WTC11 (cell line): ENCODE measurements around the gene ENTREP3. TPM values are rescaled to one million over a fixed set of nuclear protein-coding genes. Genes with fewer than 3 reads are reported as not detected.

Source experiments
- ATAC-seq: fragments of 200-7000 bp; cut with Tn5 transposase; 2 replicates; pipeline ENCODE4 v1.10.0; 2021; ENCODE audit warnings: mild to moderate bottlenecking, moderate library complexity
- CTCF ChIA-PET: fragments of 300-600 bp; sonication (Branson Sonifier 250); formaldehyde crosslinking; loops from one replicate; lab custom pipeline; 2021; ENCODE audit warnings: antibody characterized with exemption; lab: Charles Lee
- POLR2A ChIA-PET: fragments of 350-600 bp; sonication (Branson Sonifier 250); formaldehyde crosslinking; loops from one replicate; lab custom pipeline; 2021; ENCODE audit warnings: antibody characterized with exemption; lab: Charles Lee
- DNase-seq: peaks from one replicate; pipeline ENCODE4 v3.0.0; 2021; ENCODE audit warnings: low spot score
- H3K27ac Mint-ChIP-seq: 2 replicates; pipeline ENCODE4 v1.8.0; 2021; ENCODE audit warnings: mixed read lengths
- H3K27me3 Mint-ChIP-seq: 2 replicates; pipeline ENCODE4 v1.8.0; 2021; ENCODE audit warnings: low read depth, mild to moderate bottlenecking, moderate library complexity, mixed read lengths
- H3K36me3 Mint-ChIP-seq: 2 replicates; pipeline ENCODE4 v1.8.0; 2021; ENCODE audit warnings: mixed read lengths
- H3K4me1 Mint-ChIP-seq: 2 replicates; pipeline ENCODE4 v1.8.0; 2022; ENCODE audit warnings: mixed read lengths
- H3K4me3 Mint-ChIP-seq: 2 replicates; pipeline ENCODE4 v1.8.0; 2021; ENCODE audit warnings: mild to moderate bottlenecking, moderate library complexity, mixed read lengths
- H3K9me3 Mint-ChIP-seq: 2 replicates; pipeline ENCODE4 v1.8.0; 2021; ENCODE audit warnings: mixed read lengths
- ARID4B ChIP-seq: sonication (generic); formaldehyde crosslinking; IDR thresholded peaks from 2 replicates; pipeline ENCODE4 v1.8.0; 2023; ENCODE audit warnings: missing genetic modification reagents, mild to moderate bottlenecking, borderline replicate concordance
- CBFB ChIP-seq: sonication (generic); formaldehyde crosslinking; IDR thresholded peaks from 2 replicates; pipeline ENCODE4 v1.8.1; 2022; ENCODE audit warnings: mild to moderate bottlenecking, low read depth, missing genetic modification reagents
- CTCF ChIP-seq: fragments of 200-600 bp; IDR thresholded peaks from 2 replicates; pipeline ENCODE4 v1.8.0; 2022; ENCODE audit warnings: antibody characterized with exemption
- ESRRA ChIP-seq: sonication (generic); formaldehyde crosslinking; IDR thresholded peaks from 2 replicates; pipeline ENCODE4 v1.8.1; 2022; ENCODE audit warnings: mild to moderate bottlenecking, missing genetic modification reagents, borderline replicate concordance
- ETV6 ChIP-seq: sonication (generic); formaldehyde crosslinking; IDR thresholded peaks from 2 replicates; pipeline ENCODE4 v1.8.1; 2022; ENCODE audit warnings: mild to moderate bottlenecking, missing genetic modification reagents
- FOXK1 ChIP-seq: sonication (generic); formaldehyde crosslinking; IDR thresholded peaks from 2 replicates; pipeline ENCODE4 v1.8.0; 2022; ENCODE audit warnings: mild to moderate bottlenecking, moderate library complexity, missing genetic modification reagents
- FOXP4 ChIP-seq: sonication (generic); formaldehyde crosslinking; IDR thresholded peaks from 2 replicates; pipeline ENCODE4 v1.8.0; 2022; ENCODE audit warnings: mild to moderate bottlenecking, missing genetic modification reagents
- GABPB1 ChIP-seq: sonication (generic); formaldehyde crosslinking; IDR thresholded peaks from 2 replicates; pipeline ENCODE4 v1.8.1; 2023; ENCODE audit warnings: mild to moderate bottlenecking, missing genetic modification reagents
- HMGA2 ChIP-seq: fragments of 250-450 bp; sonication (Bioruptor Pico); IDR thresholded peaks from 2 replicates; pipeline ENCODE4 v1.4.0; 2021; ENCODE audit warnings: mild to moderate bottlenecking, moderate library complexity
- IRF1 ChIP-seq: sonication (generic); formaldehyde crosslinking; IDR thresholded peaks from 2 replicates; pipeline ENCODE4 v1.8.0; 2023; ENCODE audit warnings: missing genetic modification reagents
- MXD4 ChIP-seq: fragments of 250-450 bp; sonication (Bioruptor Pico); IDR thresholded peaks from 2 replicates; pipeline ENCODE4 v1.8.0; 2021; ENCODE audit warnings: mild to moderate bottlenecking, moderate library complexity, borderline replicate concordance
- NR2C2 ChIP-seq: sonication (generic); formaldehyde crosslinking; IDR thresholded peaks from 2 replicates; pipeline ENCODE4 v1.8.0; 2022; ENCODE audit warnings: mild to moderate bottlenecking, missing genetic modification reagents
- OVOL2 ChIP-seq: fragments of 250-450 bp; sonication (Bioruptor Pico); IDR thresholded peaks from 2 replicates; pipeline ENCODE4 v1.9.0; 2021; ENCODE audit warnings: mild to moderate bottlenecking, borderline replicate concordance
- SMAD3 ChIP-seq: sonication (generic); formaldehyde crosslinking; IDR thresholded peaks from 2 replicates; pipeline ENCODE4 v1.8.0; 2022; ENCODE audit warnings: missing genetic modification reagents, mild to moderate bottlenecking, borderline replicate concordance
- STAT6 ChIP-seq: sonication (generic); formaldehyde crosslinking; conservative IDR thresholded peaks from 2 replicates; pipeline ENCODE4 v1.8.1; 2023; ENCODE audit warnings: mild to moderate bottlenecking, low read depth, missing genetic modification reagents, moderate library complexity
- TEAD1 ChIP-seq: sonication (generic); formaldehyde crosslinking; IDR thresholded peaks from 2 replicates; pipeline ENCODE4 v1.8.0; 2022; ENCODE audit warnings: mild to moderate bottlenecking, missing genetic modification reagents
- ZBTB21 ChIP-seq: sonication (generic); formaldehyde crosslinking; IDR thresholded peaks from 2 replicates; pipeline ENCODE4 v1.8.1; 2023; ENCODE audit warnings: mild to moderate bottlenecking, missing genetic modification reagents, borderline replicate concordance
- ZNF396 ChIP-seq: fragments of 250-450 bp; sonication (Bioruptor Pico); IDR thresholded peaks from 2 replicates; pipeline ENCODE4 v1.8.0; 2021; ENCODE audit warnings: mild to moderate bottlenecking, moderate library complexity, borderline replicate concordance
- ZNF512 ChIP-seq: sonication (generic); formaldehyde crosslinking; IDR thresholded peaks from 2 replicates; pipeline ENCODE4 v1.8.1; 2022; ENCODE audit warnings: missing genetic modification reagents, borderline replicate concordance
- total RNA-seq: library from RNA; stranded (reverse); gene quantifications from 3 replicates; pipeline ENCODE4 v1.2.3, GENCODE V29; 2021

Gene ENTREP3
- total RNA-seq, 1 experiment from 2014 or later = 67.8 TPM

GRCh38 chr1:155277902-155278688 lies 22.8 kb upstream of the ENTREP3 start (continued):
- TF ChIP-seq ARID4B (CRISPR knock-in tag) (peak; percentile 84; the same call in 1 of the 2 replicates), ZBTB21 (CRISPR knock-in tag) (no peak), ETV6 (peak; percentile 73), TEAD1 (CRISPR knock-in tag) (peak; percentile 81; the same call in 1 of the 2 replicates)

GRCh38 chr1:155277070-155277901 lies 22.0 kb upstream of the ENTREP3 start, which contains the start of gene HCN3:
TSS of gene HCN3 (plus strand) at chr1:155277463. CDS start at chr1:155277591, 128 bp downstream.
- Mint-ChIP-seq H3K36me3 (peaks cover 11% of the 10 kb centered on the region), H3K4me1 (peaks cover 32% of the 10 kb centered on the region), H3K9me3 (no peaks in the 10 kb centered on the region), H3K27me3 (peaks cover 18% of the 10 kb centered on the region), H3K27ac (no peak within 1 kb of the TSS), H3K4me3 (peak within 1 kb of the TSS; percentile 68)
- ChIA-PET POLR2A (interaction anchor here (1.0 to 1.2 kb wide), 2 partner anchors 15 to 44 kb away, joined by 3 to 9 read pairs; partner anchors contain the start of genes RUSC1 and SCAMP3), CTCF (interaction anchor here (0.6 to 4.0 kb wide), 38 partner anchors 9 to 110 kb away, joined by 3 to 75 read pairs (median 5); partner anchors contain the start of genes ENTREP3, FDPS, KRTCAP2 and MTX1)
- DNase-seq = peak; percentile 100
- peak; percentile 68 for ATAC-seq
- TF ChIP-seq CBFB (CRISPR knock-in tag) (peak; percentile 82; the same call in 1 of the 2 replicates), SMAD3 (CRISPR knock-in tag) (no peak), MXD4 (CRISPR knock-in tag) (no peak), CTCF (peak; percentile 35; the same call in 1 of the 2 replicates), HMGA2 (no peak), OVOL2 (CRISPR knock-in tag) (no peak), NR2C2 (CRISPR knock-in tag) (no peak), FOXP4 (CRISPR knock-in tag) (no peak; the same call in 1 of the 2 replicates), STAT6 (CRISPR knock-in tag) (no peak), ZNF396 (CRISPR knock-in tag) (no peak), IRF1 (CRISPR knock-in tag) (0 out of 2 replicates have a peak, but pooled peaks have one; percentile 24), GABPB1 (CRISPR knock-in tag) (no peak), ZBTB21 (CRISPR knock-in tag) (peak; percentile 9; the same call in 1 of the 2 replicates), FOXK1 (CRISPR knock-in tag) (peak; percentile 42; the same call in 1 of the 2 replicates), ZNF512 (CRISPR knock-in tag) (no peak), ESRRA (no peak)
